ENCODE data around the gene TTLL11.

Gene TTLL11

GRCh38 chr9:122092611-122093506, at the start of gene TTLL11:
Gene TTLL11 (minus strand): TSS chr9:122093308. CDS start chr9:122093148, 160 bp downstream.
- peak; percentile 93 for DNase-seq (ENCODE audit: low spot score)

GRCh38 chr9:122141671-122142070, 48.6 kb upstream of the TTLL11 start:
- DNase-seq (ENCODE audit: low spot score): no peak

GRCh38 chr9:122140368-122141193, 47.5 kb upstream of the TTLL11 start:
- DNase-seq (ENCODE audit: low spot score): no peak

- no peak for DNase-seq (ENCODE audit: low spot score)
Observed at GRCh38 chr9:122138560-122139268, 45.6 kb upstream of the TTLL11 start.

- no peak for DNase-seq (ENCODE audit: low spot score)
Observed at GRCh38 chr9:122135529-122135859, 42.4 kb upstream of the TTLL11 start.

- no peak for DNase-seq (ENCODE audit: low spot score)
Observed at GRCh38 chr9:122134822-122135528, 41.9 kb upstream of the TTLL11 start.

- DNase-seq (ENCODE audit: low spot score): no peak
Observed at GRCh38 chr9:122133984-122134535, 41.0 kb upstream of the TTLL11 start.

GRCh38 chr9:122133263-122133983, 40.3 kb upstream of the TTLL11 start:
- no peak for DNase-seq (ENCODE audit: low spot score)

- no peak for DNase-seq (ENCODE audit: low spot score)
Observed at GRCh38 chr9:122132539-122132938, 39.4 kb upstream of the TTLL11 start.

GRCh38 chr9:122131401-122132001, 38.4 kb upstream of the TTLL11 start:
- DNase-seq (ENCODE audit: low spot score): no peak

- no peak for DNase-seq (ENCODE audit: low spot score)
Observed at GRCh38 chr9:122130837-122131236, 37.7 kb upstream of the TTLL11 start.

GRCh38 chr9:122129969-122130368, 36.9 kb upstream of the TTLL11 start:
- no peak for DNase-seq (ENCODE audit: low spot score)

- DNase-seq (ENCODE audit: low spot score): no peak
Observed at GRCh38 chr9:122128969-122129343, 35.8 kb upstream of the TTLL11 start.

- no peak for DNase-seq (ENCODE audit: low spot score)
Observed at GRCh38 chr9:122128007-122128968, 35.2 kb upstream of the TTLL11 start.

- no peak for DNase-seq (ENCODE audit: low spot score)
Observed at GRCh38 chr9:122127396-122127798, 34.3 kb upstream of the TTLL11 start.

- DNase-seq (ENCODE audit: low spot score): no peak
Observed at GRCh38 chr9:122126331-122127261, 33.5 kb upstream of the TTLL11 start.

- DNase-seq (ENCODE audit: low spot score): no peak
Observed at GRCh38 chr9:122125509-122126330, 32.6 kb upstream of the TTLL11 start.

All from globus pallidus (tissue), 1 donor.